ENCODE results near the gene FRMD1. TPM values are rescaled to one million over a fixed set of nuclear protein-coding genes. Genes with fewer than 3 reads are reported as not detected.

FRMD1 gene
- total and polyA plus RNA-seq, 10 of the 15 experiments (the other 5 are each of a cell fraction or from before 2014, with no cell fraction given), result not detected

- TF ChIP-seq, protein P1, sequence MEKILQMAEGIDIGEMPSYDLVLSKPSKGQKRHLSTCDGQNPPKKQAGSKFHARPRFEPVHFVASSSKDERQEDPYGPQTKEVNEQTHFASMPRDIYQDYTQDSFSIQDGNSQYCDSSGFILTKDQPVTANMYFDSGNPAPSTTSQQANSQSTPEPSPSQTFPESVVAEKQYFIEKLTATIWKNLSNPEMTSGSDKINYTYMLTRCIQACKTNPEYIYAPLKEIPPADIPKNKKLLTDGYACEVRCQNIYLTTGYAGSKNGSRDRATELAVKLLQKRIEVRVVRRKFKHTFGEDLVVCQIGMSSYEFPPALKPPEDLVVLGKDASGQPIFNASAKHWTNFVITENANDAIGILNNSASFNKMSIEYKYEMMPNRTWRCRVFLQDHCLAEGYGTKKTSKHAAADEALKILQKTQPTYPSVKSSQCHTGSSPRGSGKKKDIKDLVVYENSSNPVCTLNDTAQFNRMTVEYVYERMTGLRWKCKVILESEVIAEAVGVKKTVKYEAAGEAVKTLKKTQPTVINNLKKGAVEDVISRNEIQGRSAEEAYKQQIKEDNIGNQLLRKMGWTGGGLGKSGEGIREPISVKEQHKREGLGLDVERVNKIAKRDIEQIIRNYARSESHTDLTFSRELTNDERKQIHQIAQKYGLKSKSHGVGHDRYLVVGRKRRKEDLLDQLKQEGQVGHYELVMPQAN (conservative IDR thresholded peaks at IDR 0.05), result no peak
- TF ChIP-seq, protein P2, sequence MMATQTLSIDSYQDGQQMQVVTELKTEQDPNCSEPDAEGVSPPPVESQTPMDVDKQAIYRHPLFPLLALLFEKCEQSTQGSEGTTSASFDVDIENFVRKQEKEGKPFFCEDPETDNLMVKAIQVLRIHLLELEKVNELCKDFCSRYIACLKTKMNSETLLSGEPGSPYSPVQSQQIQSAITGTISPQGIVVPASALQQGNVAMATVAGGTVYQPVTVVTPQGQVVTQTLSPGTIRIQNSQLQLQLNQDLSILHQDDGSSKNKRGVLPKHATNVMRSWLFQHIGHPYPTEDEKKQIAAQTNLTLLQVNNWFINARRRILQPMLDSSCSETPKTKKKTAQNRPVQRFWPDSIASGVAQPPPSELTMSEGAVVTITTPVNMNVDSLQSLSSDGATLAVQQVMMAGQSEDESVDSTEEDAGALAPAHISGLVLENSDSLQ (IDR thresholded peaks at IDR 0.05), result no peak
- TF ChIP-seq TAF1 (IDR thresholded peaks at IDR 0.05; ENCODE audit: borderline replicate concordance, low read depth, low read length), result no peak
- no peak for TF ChIP-seq SREBF2 (IDR thresholded peaks at IDR 0.05; ENCODE audit: low read length)
- TF ChIP-seq NR2C2 (IDR thresholded peaks at IDR 0.05; ENCODE audit: borderline replicate concordance, control insufficient read depth, insufficient read length, low read depth), result no peak
- no peak for TF ChIP-seq ZNF384 (IDR thresholded peaks at IDR 0.05; ENCODE audit: borderline replicate concordance, low read depth, low read length)
- TF ChIP-seq, protein P3, sequence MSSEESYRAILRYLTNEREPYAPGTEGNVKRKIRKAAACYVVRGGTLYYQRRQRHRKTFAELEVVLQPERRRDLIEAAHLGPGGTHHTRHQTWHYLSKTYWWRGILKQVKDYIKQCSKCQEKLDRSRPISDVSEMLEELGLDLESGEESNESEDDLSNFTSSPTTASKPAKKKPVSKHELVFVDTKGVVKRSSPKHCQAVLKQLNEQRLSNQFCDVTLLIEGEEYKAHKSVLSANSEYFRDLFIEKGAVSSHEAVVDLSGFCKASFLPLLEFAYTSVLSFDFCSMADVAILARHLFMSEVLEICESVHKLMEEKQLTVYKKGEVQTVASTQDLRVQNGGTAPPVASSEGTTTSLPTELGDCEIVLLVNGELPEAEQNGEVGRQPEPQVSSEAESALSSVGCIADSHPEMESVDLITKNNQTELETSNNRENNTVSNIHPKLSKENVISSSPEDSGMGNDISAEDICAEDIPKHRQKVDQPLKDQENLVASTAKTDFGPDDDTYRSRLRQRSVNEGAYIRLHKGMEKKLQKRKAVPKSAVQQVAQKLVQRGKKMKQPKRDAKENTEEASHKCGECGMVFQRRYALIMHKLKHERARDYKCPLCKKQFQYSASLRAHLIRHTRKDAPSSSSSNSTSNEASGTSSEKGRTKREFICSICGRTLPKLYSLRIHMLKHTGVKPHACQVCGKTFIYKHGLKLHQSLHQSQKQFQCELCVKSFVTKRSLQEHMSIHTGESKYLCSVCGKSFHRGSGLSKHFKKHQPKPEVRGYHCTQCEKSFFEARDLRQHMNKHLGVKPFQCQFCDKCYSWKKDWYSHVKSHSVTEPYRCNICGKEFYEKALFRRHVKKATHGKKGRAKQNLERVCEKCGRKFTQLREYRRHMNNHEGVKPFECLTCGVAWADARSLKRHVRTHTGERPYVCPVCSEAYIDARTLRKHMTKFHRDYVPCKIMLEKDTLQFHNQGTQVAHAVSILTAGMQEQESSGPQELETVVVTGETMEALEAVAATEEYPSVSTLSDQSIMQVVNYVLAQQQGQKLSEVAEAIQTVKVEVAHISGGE (CRISPR knock-in tag; IDR thresholded peaks at IDR 0.05), result no peak
- no peak for TF ChIP-seq TCF7 (IDR thresholded peaks at IDR 0.05; ENCODE audit: borderline replicate concordance)
- TF ChIP-seq PAX8 (IDR thresholded peaks at IDR 0.05), result no peak
- no peak for TF ChIP-seq BCL11A (IDR thresholded peaks at IDR 0.05; ENCODE audit: low read depth, low read length)
- TF ChIP-seq CBX3 (IDR thresholded peaks at IDR 0.05; ENCODE audit: borderline replicate concordance, low read depth), result no peak
- TF ChIP-seq HDGF (IDR thresholded peaks at IDR 0.05), result no peak
- no peak for TF ChIP-seq SRF (IDR thresholded peaks at IDR 0.05; ENCODE audit: low read depth in 2 of 2, low read length in 2 of 2)
- no peak for TF ChIP-seq BRCA1 (IDR thresholded peaks at IDR 0.05; ENCODE audit: low read depth, low read length)
- TF ChIP-seq NFYB (IDR thresholded peaks at IDR 0.05; ENCODE audit: insufficient read depth, low read depth, low read length), result no peak
- no peak for ATAC-seq
- POLR2A ChIA-PET, result no interaction called here
- no peaks in the 10 kb centered on the region; a peak in 1 of 4 replicates for H3K27me3 ChIP-seq (replicated peaks in 1 of 2; ENCODE audit: control insufficient read depth in 2 of 2, insufficient read depth in 2 of 2, low read length in 1 of 2)
- SMC1A ChIA-PET (ENCODE audit: uncharacterized antibody, unreplicated experiment), result no interaction called here
- no TSS peak for BruUV-seq (replicated peaks)
- H3K4me3 ChIP-seq, result no peak overlapping the region
- CTCF ChIA-PET, result no interaction called here
- intact Hi-C loops (cut with micrococcal nuclease; ENCODE audit: unreplicated experiment) (no loop called here), in situ Hi-C loops (cut with MboI) (no loop called here)
- H3K9ac ChIP-seq (ENCODE audit: control insufficient read depth, insufficient read depth, low read length), result no peak overlapping the region
- no peak for DNase-seq (ENCODE audit: low read depth, low spot score)
- H3K4me2 ChIP-seq (ENCODE audit: control insufficient read depth, insufficient read depth), result no peak overlapping the region
- RAD21 ChIA-PET (ENCODE audit: unreplicated experiment), result no interaction called here
- H3K27ac ChIP-seq (ENCODE audit: control insufficient read depth, insufficient read depth), result no peak overlapping the region
- H2AFZ ChIP-seq (ENCODE audit: control insufficient read depth, low read depth, low read length), result no peak overlapping the region
- FAIRE-seq, result no peak
- H3K36me3 ChIP-seq (ENCODE audit: control insufficient read depth in 2 of 2, insufficient read depth in 2 of 2, low read length in 1 of 2), result no peaks in the 10 kb centered on the region
- no peaks in the 10 kb centered on the region for H3K4me1 ChIP-seq (ENCODE audit: control insufficient read depth, insufficient read depth, low read length)
- H3K79me2 ChIP-seq (ENCODE audit: control insufficient read depth, insufficient read depth, low read length), result no peaks in the 10 kb centered on the region
- WGBS (ENCODE audit: insufficient coverage, insufficient replicate concordance, low lambda C conversion rate, missing lambda C conversion rate), result 26% methylated on average over 7 of the region's 7 CpGs
- H3K9me3 ChIP-seq (replicated peaks; ENCODE audit: control insufficient read depth, insufficient read depth, low read length), result no peaks in the 10 kb centered on the region
- no peaks in the 10 kb centered on the region for H4K20me1 ChIP-seq (ENCODE audit: control insufficient read depth, insufficient read depth)
These were observed 75.0 kb downstream of the FRMD1 start for GRCh38 chr6:168004023-168004422.
